Natural killer cell treated with Interleukin-12 subunit alpha and Interleukin-12 subunit beta and Interleukin-15 and Interleukin-18, amount 100 ng/mL, for 72 hours (primary cell): ENCODE measurements around the gene ZNF101. TPM values are rescaled to one million over a fixed set of nuclear protein-coding genes. Genes with fewer than 3 reads are reported as not detected.
"Not testable (repeated sequence)": the region's sequence is repeated elsewhere in the genome, so short reads cannot be mapped to it uniquely, and the experiment has no call there.

Experiments used
- ATAC-seq, 2 donors: fragments of 150-1000 bp; cut with Tn5 transposase in 1 of 2; sonication (Bioruptor Pico), chemical (Tn5 transposase) in 1 of 2; 2 replicates each; pipeline ENCODE4 v1.10.0; 2021
- DNase-seq: peaks from one replicate; pipeline ENCODE4 v3.0.0; 2022; ENCODE audit warnings: low spot score
- H3K27ac Mint-ChIP-seq, 2 donors: 1 replicate in 1 of 2; 2 replicates in 1 of 2; pipeline ENCODE4 v1.8.0; 2022; ENCODE audit warnings: mixed read lengths in 2 of 2, mild to moderate bottlenecking in 1 of 2, moderate library complexity in 1 of 2
- H3K27me3 Mint-ChIP-seq, 2 donors: 1 replicate in 1 of 2; 2 replicates in 1 of 2; pipeline ENCODE4 v1.8.0; 2022; ENCODE audit warnings: mixed read lengths in 2 of 2
- H3K36me3 Mint-ChIP-seq: one replicate; pipeline ENCODE4 v1.8.0; 2022; ENCODE audit warnings: mixed read lengths
- H3K4me1 Mint-ChIP-seq, 2 donors: 1 replicate in 1 of 2; 2 replicates in 1 of 2; pipeline ENCODE4 v1.8.0; 2022; ENCODE audit warnings: low read depth in 2 of 2, mixed read lengths in 2 of 2, mild to moderate bottlenecking in 1 of 2
- H3K4me3 Mint-ChIP-seq: one replicate; pipeline ENCODE4 v1.8.0; 2022; ENCODE audit warnings: mixed read lengths
- H3K9me3 Mint-ChIP-seq: 2 replicates; pipeline ENCODE4 v1.8.0; 2022; ENCODE audit warnings: mixed read lengths
- total RNA-seq, 2 donors: library from RNA; stranded (reverse); gene quantifications; one replicate each; pipeline ENCODE4 v1.2.3, GENCODE V29; 2022

ZNF101 gene
- total RNA-seq, 2 donors from 2014 or later = 45.3 to 53.1 TPM

GRCh38 chr19:19661141-19661674 lies 7.4 kb upstream of the ZNF101 start:
- ATAC-seq (no peak), DNase-seq (no peak)
- Mint-ChIP-seq H3K9me3 (no peaks in the 10 kb centered on the region), H3K36me3 (peaks cover 5% of the 10 kb centered on the region), H3K4me3 (peak overlapping the region; percentile 87), H3K4me1 (peaks cover 19 to 21% of the 10 kb centered on the region in 2 donors), H3K27ac (peak overlapping the region; percentile 86 to 89), H3K27me3 (no peaks in the 10 kb centered on the region)

- ATAC-seq (peak in 1 of 2 donors; percentile 15), DNase-seq (no peak)
- Mint-ChIP-seq H3K27me3 (no peaks in the 10 kb centered on the region), H3K36me3 (peaks cover 5% of the 10 kb centered on the region), H3K4me3 (peak overlapping the region; percentile 87), H3K4me1 (peaks cover 19 to 21% of the 10 kb centered on the region in 2 donors), H3K9me3 (no peaks in the 10 kb centered on the region), H3K27ac (peak overlapping the region; percentile 86 to 89)
Observed at GRCh38 chr19:19661675-19662251, 6.9 kb upstream of the ZNF101 start.

GRCh38 chr19:19662344-19662743 lies 6.3 kb upstream of the ZNF101 start:
- peaks cover 5% of the 10 kb centered on the region for H3K36me3 Mint-ChIP-seq
- peak overlapping the region; percentile 87 for H3K4me3 Mint-ChIP-seq
- ATAC-seq (no peak), DNase-seq (no peak)
- H3K27me3 Mint-ChIP-seq = no peaks in the 10 kb centered on the region
- peaks cover 19 to 21% of the 10 kb centered on the region in 2 donors for H3K4me1 Mint-ChIP-seq
- peak overlapping the region; percentile 86 to 89 for H3K27ac Mint-ChIP-seq
- H3K9me3 Mint-ChIP-seq = no peaks in the 10 kb centered on the region

GRCh38 chr19:19662871-19663255 lies 5.8 kb upstream of the ZNF101 start:
- Mint-ChIP-seq H3K36me3 (peaks cover 5% of the 10 kb centered on the region), H3K27me3 (no peaks in the 10 kb centered on the region), H3K9me3 (no peaks in the 10 kb centered on the region), H3K4me1 (peaks cover 21 to 22% of the 10 kb centered on the region in 2 donors), H3K27ac (peak overlapping the region; percentile 86 to 89), H3K4me3 (peak overlapping the region; percentile 87)
- peak in 1 of 2 donors; percentile 15 for ATAC-seq
- DNase-seq = no peak

GRCh38 chr19:19663256-19664120 lies 5.2 kb upstream of the ZNF101 start, which contains the start of gene ATP13A1:
TSS of gene ATP13A1 (minus strand) at chr19:19663676. CDS start at chr19:19663666, 10 bp downstream.
- Mint-ChIP-seq H3K36me3 (no peaks in the 10 kb centered on the region), H3K9me3 (no peaks in the 10 kb centered on the region), H3K4me3 (peak within 1 kb of the TSS; percentile 87), H3K4me1 (peaks cover 27 to 29% of the 10 kb centered on the region in 2 donors), H3K27me3 (no peaks in the 10 kb centered on the region), H3K27ac (peak within 1 kb of the TSS; percentile 86 to 89)
- ATAC-seq (peak; percentile 86 to 93), DNase-seq (peak; percentile 96)

GRCh38 chr19:19665420-19665948 lies 3.2 kb upstream of the ZNF101 start:
- H3K36me3 Mint-ChIP-seq, H3K4me3 Mint-ChIP-seq, ATAC-seq, H3K9me3 Mint-ChIP-seq, H3K27ac Mint-ChIP-seq, H3K27me3 Mint-ChIP-seq, DNase-seq: not testable (repeated sequence)
- H3K4me1 Mint-ChIP-seq = peaks cover 31 to 37% of the 10 kb centered on the region in 2 donors

GRCh38 chr19:19670070-19670551 lies 1.5 kb downstream of the ZNF101 start:
- peaks cover 19 to 21% of the 10 kb centered on the region in 2 donors for H3K4me1 Mint-ChIP-seq

GRCh38 chr19:19672816-19673215 lies 4.2 kb downstream of the ZNF101 start:
- Mint-ChIP-seq H3K36me3 (peaks cover 29% of the 10 kb centered on the region), H3K27me3 (no peaks in the 10 kb centered on the region), H3K4me1 (peaks cover 26 to 35% of the 10 kb centered on the region in 2 donors), H3K27ac (no peak overlapping the region), H3K4me3 (no peak overlapping the region), H3K9me3 (no peaks in the 10 kb centered on the region)
- no peak for ATAC-seq
- no peak for DNase-seq

More at GRCh38 chr19:19670070-19670551, 1.5 kb downstream of the ZNF101 start:
- no peak for ATAC-seq
- Mint-ChIP-seq H3K4me3 (peak overlapping the region; percentile 89), H3K27ac (peak overlapping the region; percentile 86 to 95), H3K9me3 (no peaks in the 10 kb centered on the region), H3K27me3 (no peaks in the 10 kb centered on the region), H3K36me3 (peaks cover 6% of the 10 kb centered on the region)
- DNase-seq = no peak

- no peaks in the 10 kb centered on the region for H3K9me3 Mint-ChIP-seq
- DNase-seq (no peak), ATAC-seq (no peak)
- peaks cover 18 to 31% of the 10 kb centered on the region in 2 donors for H3K4me1 Mint-ChIP-seq
- H3K36me3 Mint-ChIP-seq = peaks cover 39% of the 10 kb centered on the region
- no peak overlapping the region for H3K4me3 Mint-ChIP-seq
- H3K27me3 Mint-ChIP-seq = no peaks in the 10 kb centered on the region
- no peak overlapping the region for H3K27ac Mint-ChIP-seq
Observed at GRCh38 chr19:19674315-19674714, 5.7 kb downstream of the ZNF101 start.

- peaks cover 3% of the 10 kb centered on the region for H3K9me3 Mint-ChIP-seq
- peak overlapping the region in 1 of 2 donors; percentile 39 for H3K27ac Mint-ChIP-seq
- DNase-seq = no peak
Observed at GRCh38 chr19:19677579-19677978, 8.9 kb downstream of the ZNF101 start.

GRCh38 chr19:19679176-19680073 lies 10.8 kb downstream of the ZNF101 start:
- peaks cover 6% of the 10 kb centered on the region for H3K9me3 Mint-ChIP-seq
- DNase-seq (no peak), ATAC-seq (no peak)
- peaks cover 10 to 21% of the 10 kb centered on the region in 2 donors for H3K4me1 Mint-ChIP-seq
- H3K4me3 Mint-ChIP-seq = no peak overlapping the region
- H3K27me3 Mint-ChIP-seq = no peaks in the 10 kb centered on the region
- H3K36me3 Mint-ChIP-seq = peaks cover 68% of the 10 kb centered on the region
- H3K27ac Mint-ChIP-seq = no peak overlapping the region

More at GRCh38 chr19:19677579-19677978, 8.9 kb downstream of the ZNF101 start:
- no peak overlapping the region for H3K4me3 Mint-ChIP-seq
- H3K4me1 Mint-ChIP-seq = peaks cover 10 to 22% of the 10 kb centered on the region in 2 donors
- H3K36me3 Mint-ChIP-seq = peaks cover 57% of the 10 kb centered on the region
- ATAC-seq = no peak
- no peaks in the 10 kb centered on the region for H3K27me3 Mint-ChIP-seq

GRCh38 chr19:19686119-19686518 lies 17.5 kb downstream of the ZNF101 start:
- not testable (repeated sequence) for H3K27ac Mint-ChIP-seq, H3K27me3 Mint-ChIP-seq, DNase-seq, H3K4me1 Mint-ChIP-seq, ATAC-seq, H3K9me3 Mint-ChIP-seq, H3K4me3 Mint-ChIP-seq
- peaks cover 30% of the 10 kb centered on the region for H3K36me3 Mint-ChIP-seq

- peaks cover 0 to 4% of the 10 kb centered on the region in 2 donors for H3K4me1 Mint-ChIP-seq
- peaks cover 9% of the 10 kb centered on the region for H3K9me3 Mint-ChIP-seq
- ATAC-seq (no peak), DNase-seq (no peak)
- no peaks in the 10 kb centered on the region for H3K27me3 Mint-ChIP-seq
- no peak overlapping the region for H3K27ac Mint-ChIP-seq
- no peak overlapping the region for H3K4me3 Mint-ChIP-seq
- H3K36me3 Mint-ChIP-seq = peaks cover 26% of the 10 kb centered on the region
Observed at GRCh38 chr19:19686580-19686979, 17.9 kb downstream of the ZNF101 start.
